T-helper 9 cell (primary cell): ENCODE results near the gene VWA5B2.
"Not testable (repeated sequence)": the region's sequence is repeated elsewhere in the genome, so short reads cannot be mapped to it uniquely, and the experiment has no call there.

Experiments used
- DNase-seq: peaks from one replicate; pipeline ENCODE4 v3.0.0-alpha.2; 2020

VWA5B2 gene

GRCh38 chr3:184248454-184249411 lies 19.3 kb downstream of the VWA5B2 start, which contains the start of gene ALG3:
ALG3 (minus strand) TSS chr3:184248962; CDS start chr3:184248940, 22 bp downstream.
- DNase-seq, result peak; percentile 81

- peak; percentile 89 for DNase-seq
Observed at GRCh38 chr3:184249412-184250166, 20.2 kb downstream of the VWA5B2 start, which contains the start of gene EEF1AKMT4. EEF1AKMT4 (plus strand) TSS chr3:184249672; CDS start chr3:184249695, 23 bp downstream.

GRCh38 chr3:184250167-184250828 lies 20.9 kb downstream of the VWA5B2 start:
- DNase-seq, result peak; percentile 84

- DNase-seq, result no peak
Observed at GRCh38 chr3:184255291-184256039, 26.1 kb downstream of the VWA5B2 start.

GRCh38 chr3:184257083-184257915 lies 27.9 kb downstream of the VWA5B2 start:
- no peak for DNase-seq

GRCh38 chr3:184258926-184259325 lies 29.5 kb downstream of the VWA5B2 start:
- no peak for DNase-seq

GRCh38 chr3:184259396-184259877 lies 30.1 kb downstream of the VWA5B2 start:
- no peak for DNase-seq

- peak; percentile 44 for DNase-seq
Observed at GRCh38 chr3:184259878-184260723, 30.7 kb downstream of the VWA5B2 start.

GRCh38 chr3:184260724-184261269 lies 31.4 kb downstream of the VWA5B2 start:
- peak; percentile 14 for DNase-seq

GRCh38 chr3:184261270-184261853 lies 32.0 kb downstream of the VWA5B2 start, which contains the start of gene CAMK2N2:
CAMK2N2 (minus strand) TSS chr3:184261553; CDS start chr3:184261285, 268 bp downstream.
- peak; percentile 56 for DNase-seq

- DNase-seq, result peak; percentile 14
Observed at GRCh38 chr3:184261854-184262763, 32.7 kb downstream of the VWA5B2 start.

GRCh38 chr3:184262764-184263179 lies 33.4 kb downstream of the VWA5B2 start:
- no peak for DNase-seq

GRCh38 chr3:184267249-184267648 lies 37.9 kb downstream of the VWA5B2 start:
- DNase-seq, result not testable (repeated sequence)

GRCh38 chr3:184272269-184272668 lies 42.9 kb downstream of the VWA5B2 start:
- no peak for DNase-seq

- DNase-seq, result no peak
Observed at GRCh38 chr3:184275381-184275701, 46.0 kb downstream of the VWA5B2 start.

- no peak for DNase-seq
Observed at GRCh38 chr3:184275961-184276910, 46.9 kb downstream of the VWA5B2 start, which contains the start of gene ECE2. ECE2 (plus strand) TSS chr3:184276022; CDS start chr3:184276154, 132 bp downstream.

GRCh38 chr3:184277366-184277765 lies 48.0 kb downstream of the VWA5B2 start:
- no peak for DNase-seq
